SK-N-SH (cell line): ENCODE data around the gene SNW1.

Experiments used
- EZH2phosphoT487 ChIP-seq: fragments of 200-600 bp; sonication (generic); IDR thresholded peaks from 2 replicates; pipeline ENCODE4 v1.6.1; 2017; ENCODE audit warnings: low read depth, mixed run types, mild to moderate bottlenecking, antibody characterized with exemption, moderate library complexity, borderline replicate concordance
- JUND ChIP-seq: IDR thresholded peaks from 2 replicates; pipeline ENCODE4 v1.4.0; 2012
- TF ChIP-seq, protein P1 (sequence below): fragments of 200-600 bp; sonication (generic); IDR thresholded peaks from 2 replicates; pipeline ENCODE4 v1.6.1; 2017; ENCODE audit warnings: antibody characterized with exemption, mild to moderate bottlenecking, moderate library complexity
- TF ChIP-seq, protein P2 (sequence below): IDR thresholded peaks from 2 replicates; pipeline ENCODE4 v1.4.0; 2012; ENCODE audit warnings: low read depth, borderline replicate concordance
- TF ChIP-seq, protein P3 (sequence below): IDR thresholded peaks from 2 replicates; pipeline ENCODE4 v1.4.0; 2012; ENCODE audit warnings: low read depth

DNA sequence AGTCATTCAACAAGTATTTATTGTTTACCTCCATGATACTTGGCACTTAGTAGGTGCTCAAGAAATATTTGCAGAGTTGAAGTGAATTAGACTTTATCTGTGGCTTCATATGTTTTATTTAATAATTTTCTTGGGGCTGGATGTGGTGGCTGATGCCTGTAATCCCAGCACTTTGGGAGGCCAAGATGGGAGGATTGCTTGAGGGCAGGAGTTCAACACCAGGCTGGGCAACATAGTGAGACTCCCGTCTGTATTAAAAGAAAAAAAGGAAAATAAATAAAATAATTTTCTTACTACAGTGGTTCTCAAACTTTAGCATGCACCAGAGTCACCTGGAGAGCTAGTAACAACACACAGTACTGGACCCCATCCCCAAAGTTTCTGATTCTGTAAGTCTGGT lies 39.9 kb upstream of the SNW1 start:
- TF ChIP-seq, protein P1, sequence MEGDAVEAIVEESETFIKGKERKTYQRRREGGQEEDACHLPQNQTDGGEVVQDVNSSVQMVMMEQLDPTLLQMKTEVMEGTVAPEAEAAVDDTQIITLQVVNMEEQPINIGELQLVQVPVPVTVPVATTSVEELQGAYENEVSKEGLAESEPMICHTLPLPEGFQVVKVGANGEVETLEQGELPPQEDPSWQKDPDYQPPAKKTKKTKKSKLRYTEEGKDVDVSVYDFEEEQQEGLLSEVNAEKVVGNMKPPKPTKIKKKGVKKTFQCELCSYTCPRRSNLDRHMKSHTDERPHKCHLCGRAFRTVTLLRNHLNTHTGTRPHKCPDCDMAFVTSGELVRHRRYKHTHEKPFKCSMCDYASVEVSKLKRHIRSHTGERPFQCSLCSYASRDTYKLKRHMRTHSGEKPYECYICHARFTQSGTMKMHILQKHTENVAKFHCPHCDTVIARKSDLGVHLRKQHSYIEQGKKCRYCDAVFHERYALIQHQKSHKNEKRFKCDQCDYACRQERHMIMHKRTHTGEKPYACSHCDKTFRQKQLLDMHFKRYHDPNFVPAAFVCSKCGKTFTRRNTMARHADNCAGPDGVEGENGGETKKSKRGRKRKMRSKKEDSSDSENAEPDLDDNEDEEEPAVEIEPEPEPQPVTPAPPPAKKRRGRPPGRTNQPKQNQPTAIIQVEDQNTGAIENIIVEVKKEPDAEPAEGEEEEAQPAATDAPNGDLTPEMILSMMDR: no peak
- TF ChIP-seq, protein P2, sequence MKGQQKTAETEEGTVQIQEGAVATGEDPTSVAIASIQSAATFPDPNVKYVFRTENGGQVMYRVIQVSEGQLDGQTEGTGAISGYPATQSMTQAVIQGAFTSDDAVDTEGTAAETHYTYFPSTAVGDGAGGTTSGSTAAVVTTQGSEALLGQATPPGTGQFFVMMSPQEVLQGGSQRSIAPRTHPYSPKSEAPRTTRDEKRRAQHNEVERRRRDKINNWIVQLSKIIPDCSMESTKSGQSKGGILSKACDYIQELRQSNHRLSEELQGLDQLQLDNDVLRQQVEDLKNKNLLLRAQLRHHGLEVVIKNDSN: no peak
- TF ChIP-seq, protein P3, sequence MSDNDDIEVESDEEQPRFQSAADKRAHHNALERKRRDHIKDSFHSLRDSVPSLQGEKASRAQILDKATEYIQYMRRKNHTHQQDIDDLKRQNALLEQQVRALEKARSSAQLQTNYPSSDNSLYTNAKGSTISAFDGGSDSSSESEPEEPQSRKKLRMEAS: no peak
- TF ChIP-seq EZH2phosphoT487 (no peak), JUND (no peak)
